ENCODE data around the gene R3HDM2. TPM values are rescaled to one million over a fixed set of nuclear protein-coding genes. Genes with fewer than 3 reads are reported as not detected.

Gene R3HDM2
- polyA plus RNA-seq, 3 donors: 60.6 to 67.5 (median 66.1) TPM

GRCh38 chr12:57221169-57221917 lies 209.5 kb downstream of the R3HDM2 start:
- DNase-seq (ENCODE audit: low read depth in 3 of 3, low spot score in 2 of 3): no peak

GRCh38 chr12:57220770-57221168 lies 210.1 kb downstream of the R3HDM2 start:
- DNase-seq (ENCODE audit: low read depth in 3 of 3, low spot score in 2 of 3): no peak

GRCh38 chr12:57219993-57220754 lies 210.7 kb downstream of the R3HDM2 start:
- no peak for DNase-seq (ENCODE audit: low read depth in 3 of 3, low spot score in 2 of 3)

GRCh38 chr12:57219205-57219992 lies 211.4 kb downstream of the R3HDM2 start:
- no peak for DNase-seq (ENCODE audit: low read depth in 3 of 3, low spot score in 2 of 3)

GRCh38 chr12:57218030-57218853 lies 212.6 kb downstream of the R3HDM2 start:
- no peak for DNase-seq (ENCODE audit: low read depth in 3 of 3, low spot score in 2 of 3)

GRCh38 chr12:57216921-57217879 lies 213.6 kb downstream of the R3HDM2 start:
- DNase-seq (ENCODE audit: low read depth in 3 of 3, low spot score in 2 of 3): no peak

- no peak for DNase-seq (ENCODE audit: low read depth in 3 of 3, low spot score in 2 of 3)
Observed at GRCh38 chr12:57216014-57216911, 214.6 kb downstream of the R3HDM2 start, which contains the start of gene NXPH4. Gene NXPH4 (plus strand): TSS chr12:57216794. CDS start chr12:57216970, 176 bp downstream.

- no peak for DNase-seq (ENCODE audit: low read depth in 3 of 3, low spot score in 2 of 3)
Observed at GRCh38 chr12:57215668-57216013, 215.2 kb downstream of the R3HDM2 start.

- no peak for DNase-seq (ENCODE audit: low read depth in 3 of 3, low spot score in 2 of 3)
Observed at GRCh38 chr12:57215065-57215464, 215.8 kb downstream of the R3HDM2 start.

GRCh38 chr12:57214398-57214781 lies 216.5 kb downstream of the R3HDM2 start:
- DNase-seq (ENCODE audit: low read depth in 3 of 3, low spot score in 2 of 3): no peak

GRCh38 chr12:57213763-57214397 lies 217.0 kb downstream of the R3HDM2 start:
- DNase-seq (ENCODE audit: low read depth in 3 of 3, low spot score in 2 of 3): no peak

- DNase-seq (ENCODE audit: low read depth in 3 of 3, low spot score in 2 of 3): no peak
Observed at GRCh38 chr12:57213058-57213715, 217.7 kb downstream of the R3HDM2 start.

- no peak for DNase-seq (ENCODE audit: low read depth in 3 of 3, low spot score in 2 of 3)
Observed at GRCh38 chr12:57212701-57213057, 218.2 kb downstream of the R3HDM2 start.

- DNase-seq (ENCODE audit: low read depth in 3 of 3, low spot score in 2 of 3): no peak
Observed at GRCh38 chr12:57211791-57212700, 218.8 kb downstream of the R3HDM2 start.

- no peak for DNase-seq (ENCODE audit: low read depth in 3 of 3, low spot score in 2 of 3)
Observed at GRCh38 chr12:57210926-57211692, 219.7 kb downstream of the R3HDM2 start.

- DNase-seq (ENCODE audit: low read depth in 3 of 3, low spot score in 2 of 3): no peak
Observed at GRCh38 chr12:57210461-57210860, 220.4 kb downstream of the R3HDM2 start.

Data from right renal cortex interstitium (tissue), 3 donors.